NCI-H82 treated with DMSO at 0.1 percent for 48 hours (cell line): Measurements from ENCODE around the gene CDC37.

Experiments
- DNase-seq: peaks from one replicate; lab custom pipeline; 2025; ENCODE audit not compliant: unreplicated experiment; lab: John Stamatoyannopoulos, UW

Gene CDC37

GRCh38 chr19:10362259-10362658, 41.1 kb downstream of the CDC37 start:
- no peak for DNase-seq

DNA sequence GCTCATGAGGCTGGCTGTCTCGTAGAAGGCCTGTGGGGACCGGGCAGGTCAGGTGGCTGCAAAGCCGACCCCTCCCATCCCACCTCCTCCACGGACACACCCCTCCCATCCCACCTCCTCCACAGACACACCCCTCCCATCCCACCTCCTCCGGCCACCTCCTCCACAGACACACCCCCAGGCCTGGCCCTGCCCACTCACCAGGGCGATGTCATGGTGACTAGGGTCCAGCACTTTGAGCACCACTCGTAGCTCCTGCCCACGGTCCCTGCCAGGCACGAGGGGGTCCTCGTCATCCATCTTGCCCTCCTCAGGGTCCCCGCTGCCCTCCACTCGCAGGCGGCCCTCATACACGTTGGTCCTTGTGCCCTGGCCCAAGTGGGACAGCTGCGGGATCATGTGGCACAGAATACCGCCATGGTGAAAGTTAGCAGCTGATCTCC, 41.8 kb downstream of the CDC37 start:
- no peak for DNase-seq

GRCh38 chr19:10356431-10356830, 46.9 kb downstream of the CDC37 start:
- no peak for DNase-seq

GRCh38 chr19:10353793-10354391, 49.5 kb downstream of the CDC37 start:
- DNase-seq = peak; percentile 92

DNA sequence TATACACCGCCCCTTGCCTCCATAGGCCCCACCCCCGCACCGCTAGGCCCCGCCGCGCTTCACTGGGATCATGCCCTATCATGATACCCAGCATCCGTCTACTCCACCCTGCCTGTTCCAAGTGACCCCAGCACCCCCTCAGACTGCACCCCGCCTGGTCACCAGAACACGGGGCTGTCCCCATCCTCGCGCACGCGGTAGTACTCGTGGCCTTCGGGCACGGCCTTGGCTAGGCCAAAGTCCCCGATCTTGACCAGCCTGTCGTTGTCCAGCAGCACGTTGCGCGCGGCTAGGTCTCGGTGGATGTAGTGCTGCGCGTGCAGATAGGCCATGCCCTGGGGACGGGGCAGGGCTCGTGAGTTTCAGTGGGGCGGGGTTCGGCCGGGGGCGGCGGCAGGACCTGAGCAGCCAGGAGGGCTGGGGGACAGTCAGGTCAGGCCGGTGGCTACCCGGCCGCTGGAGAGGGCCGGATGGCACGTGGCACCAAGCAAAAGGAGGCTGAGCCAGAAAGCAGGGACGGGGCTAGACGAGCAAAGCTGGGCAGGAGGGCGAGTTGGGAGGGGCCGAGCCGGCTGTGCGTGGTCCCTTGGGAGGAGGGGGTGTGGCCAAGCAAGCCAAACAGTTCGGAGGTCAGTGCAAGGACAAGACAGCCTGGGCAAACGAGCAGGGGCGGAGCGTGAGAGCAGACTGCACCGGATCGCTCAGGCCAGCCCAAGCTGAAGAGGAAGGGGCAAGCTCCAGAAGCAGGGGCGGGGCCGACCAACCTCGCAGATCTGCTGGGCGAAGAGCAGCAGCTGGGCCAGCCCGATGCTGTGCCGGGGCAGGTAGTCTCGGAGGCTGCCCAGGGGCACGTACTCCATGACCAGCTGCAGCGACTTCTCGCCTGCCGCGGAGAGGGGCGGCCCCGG, 50.3 kb downstream of the CDC37 start:
- DNase-seq = peak; percentile 92

- no peak for DNase-seq
Observed at GRCh38 chr19:10346509-10346908, 56.8 kb downstream of the CDC37 start.

DNA sequence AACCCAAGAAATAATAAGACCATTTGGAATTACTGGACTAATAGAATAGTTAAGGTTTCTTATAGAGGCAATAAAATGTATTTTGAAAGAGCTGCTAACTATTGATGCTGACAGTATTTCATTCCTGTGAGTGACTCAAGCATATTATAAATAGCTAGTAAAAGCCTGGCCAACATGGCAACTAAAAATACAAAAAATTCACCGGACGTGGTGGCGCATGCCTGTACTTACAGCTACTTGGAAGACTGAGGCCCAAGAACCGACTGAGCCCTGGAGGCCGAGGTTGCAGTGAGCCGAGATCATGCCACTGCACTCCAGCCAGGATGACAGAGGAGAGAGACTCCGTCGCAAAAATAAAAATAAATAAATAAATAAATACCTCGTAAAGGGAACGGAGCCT, 58.6 kb downstream of the CDC37 start:
- DNase-seq = no peak

- no peak for DNase-seq
Observed at GRCh38 chr19:10343495-10343894, 59.8 kb downstream of the CDC37 start.
